ENCODE data around the gene SLC9A6.

- TF ChIP-seq POLR2A (IDR thresholded peaks at IDR 0.05) (no peak), POLR2AphosphoS5 (IDR thresholded peaks at IDR 0.05) (no peak), CTCF (IDR thresholded peaks at IDR 0.05) (no peak), EP300 (IDR thresholded peaks at IDR 0.05; ENCODE audit: low read depth) (no peak)
Measured at GRCh38 chrX:136045008-136045407, 59.8 kb downstream of the SLC9A6 start.

Measured in transverse colon (tissue), 4 donors.